ENCODE results near the gene KRT36.

KRT36 gene

DNA sequence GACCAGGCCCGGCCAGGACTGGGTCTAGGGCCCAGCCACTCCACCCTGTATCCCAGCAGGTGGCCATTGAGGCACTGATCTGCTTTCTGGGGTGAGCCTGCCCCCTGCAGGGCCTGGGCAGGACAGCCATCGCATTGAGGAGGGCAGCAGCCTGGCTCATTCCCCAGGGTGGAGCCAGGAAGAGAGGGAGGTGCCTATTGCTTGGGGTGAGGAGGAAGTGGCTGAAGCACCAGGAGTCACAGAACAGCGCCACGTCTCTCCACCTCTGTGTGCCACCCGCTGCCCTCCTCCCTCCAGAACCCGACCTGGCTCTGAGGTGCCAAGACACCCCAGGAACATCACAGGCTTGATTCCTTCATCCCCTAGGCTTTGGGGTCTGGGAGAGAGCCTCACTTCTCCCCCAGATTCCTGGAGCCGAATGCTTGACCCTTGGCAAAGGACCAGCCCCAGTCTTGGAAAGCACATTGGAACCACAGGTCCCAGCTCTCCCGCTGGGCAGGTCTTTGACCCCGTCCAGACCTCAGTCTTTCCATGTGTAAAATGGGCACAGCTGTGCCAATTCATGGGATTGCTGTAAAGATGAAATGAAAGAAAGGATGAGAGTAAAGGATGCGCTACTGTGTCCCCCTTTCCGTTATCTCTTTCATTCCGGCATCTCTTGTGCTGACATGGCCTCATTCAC is 7.2 kb upstream of the KRT36 start:
- no peak overlapping the region for H3K27ac ChIP-seq (ENCODE audit: poor library complexity, severe bottlenecking)
- ATAC-seq (ENCODE audit: low read depth) (peak; percentile 80), DNase-seq (ENCODE audit: low spot score) (no peak)
- H3K4me1 ChIP-seq (ENCODE audit: insufficient read depth, poor library complexity, severe bottlenecking), result peaks cover 30% of the 10 kb centered on the region
- H3K36me3 ChIP-seq (ENCODE audit: low read depth), result no peaks in the 10 kb centered on the region
- TF ChIP-seq, protein P1, sequence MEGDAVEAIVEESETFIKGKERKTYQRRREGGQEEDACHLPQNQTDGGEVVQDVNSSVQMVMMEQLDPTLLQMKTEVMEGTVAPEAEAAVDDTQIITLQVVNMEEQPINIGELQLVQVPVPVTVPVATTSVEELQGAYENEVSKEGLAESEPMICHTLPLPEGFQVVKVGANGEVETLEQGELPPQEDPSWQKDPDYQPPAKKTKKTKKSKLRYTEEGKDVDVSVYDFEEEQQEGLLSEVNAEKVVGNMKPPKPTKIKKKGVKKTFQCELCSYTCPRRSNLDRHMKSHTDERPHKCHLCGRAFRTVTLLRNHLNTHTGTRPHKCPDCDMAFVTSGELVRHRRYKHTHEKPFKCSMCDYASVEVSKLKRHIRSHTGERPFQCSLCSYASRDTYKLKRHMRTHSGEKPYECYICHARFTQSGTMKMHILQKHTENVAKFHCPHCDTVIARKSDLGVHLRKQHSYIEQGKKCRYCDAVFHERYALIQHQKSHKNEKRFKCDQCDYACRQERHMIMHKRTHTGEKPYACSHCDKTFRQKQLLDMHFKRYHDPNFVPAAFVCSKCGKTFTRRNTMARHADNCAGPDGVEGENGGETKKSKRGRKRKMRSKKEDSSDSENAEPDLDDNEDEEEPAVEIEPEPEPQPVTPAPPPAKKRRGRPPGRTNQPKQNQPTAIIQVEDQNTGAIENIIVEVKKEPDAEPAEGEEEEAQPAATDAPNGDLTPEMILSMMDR (IDR thresholded peaks at IDR 0.05; ENCODE audit: poor library complexity, severe bottlenecking), result peak; percentile 75
- H3K9me3 ChIP-seq (ENCODE audit: severe bottlenecking), result no peaks in the 10 kb centered on the region
- H3K27me3 ChIP-seq (ENCODE audit: insufficient read depth, poor library complexity, severe bottlenecking), result no peaks in the 10 kb centered on the region
- H3K4me3 ChIP-seq (ENCODE audit: severe bottlenecking), result no peak overlapping the region

DNA sequence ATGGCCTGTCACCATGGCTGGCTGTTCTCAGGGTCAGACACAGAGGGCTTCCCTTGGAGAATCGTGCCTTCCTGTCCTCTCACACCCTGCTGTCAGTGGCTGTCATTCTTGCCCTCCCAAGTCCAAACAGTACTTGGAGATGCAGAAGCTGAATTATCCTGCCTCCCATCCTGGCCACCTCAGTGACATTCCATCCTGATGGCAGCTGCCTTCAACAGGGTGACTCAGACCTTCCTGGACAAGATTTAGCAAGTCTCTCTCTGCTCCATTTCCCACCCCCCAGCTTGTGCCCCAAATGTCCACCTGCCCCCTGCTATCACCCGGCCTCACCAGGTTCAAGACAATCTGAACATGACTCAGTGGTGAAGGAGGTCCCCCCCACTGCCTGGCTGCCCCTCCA is 4.8 kb upstream of the KRT36 start:
- Histone ChIP-seq H3K4me3 (ENCODE audit: severe bottlenecking) (no peak overlapping the region), H3K9me3 (ENCODE audit: severe bottlenecking) (no peaks in the 10 kb centered on the region), H3K27me3 (ENCODE audit: insufficient read depth, poor library complexity, severe bottlenecking) (no peaks in the 10 kb centered on the region), H3K27ac (ENCODE audit: poor library complexity, severe bottlenecking) (no peak overlapping the region), H3K4me1 (ENCODE audit: insufficient read depth, poor library complexity, severe bottlenecking) (peaks cover 18% of the 10 kb centered on the region), H3K36me3 (ENCODE audit: low read depth) (no peaks in the 10 kb centered on the region)
- no peak for ATAC-seq (ENCODE audit: low read depth)
- TF ChIP-seq, protein P1 (IDR thresholded peaks at IDR 0.05; ENCODE audit: poor library complexity, severe bottlenecking), result no peak
- DNase-seq (ENCODE audit: low spot score), result no peak

DNA sequence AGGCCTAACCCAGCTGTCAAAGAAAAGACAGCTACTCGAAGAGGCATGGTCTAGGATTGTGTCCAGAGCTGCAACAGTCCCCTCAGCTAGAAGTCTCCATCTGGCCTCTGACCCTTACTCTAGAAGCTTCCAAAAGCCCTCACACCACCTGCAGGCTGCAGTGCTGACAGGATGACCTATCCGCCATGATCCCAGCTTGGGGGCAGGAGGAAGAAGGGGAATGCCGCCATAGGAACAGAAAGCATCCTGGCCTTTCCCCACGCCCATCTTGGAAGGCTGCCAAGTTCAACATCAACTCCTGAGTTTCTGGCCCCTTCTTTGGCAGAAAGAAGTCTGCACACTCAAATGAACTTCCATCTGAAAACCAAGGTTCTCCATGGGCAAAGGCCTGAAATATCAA is 3.1 kb upstream of the KRT36 start:
- DNase-seq (ENCODE audit: low spot score), result no peak
- Histone ChIP-seq H3K4me3 (ENCODE audit: severe bottlenecking) (no peak overlapping the region), H3K36me3 (ENCODE audit: low read depth) (no peaks in the 10 kb centered on the region), H3K27ac (ENCODE audit: poor library complexity, severe bottlenecking) (no peak overlapping the region), H3K27me3 (ENCODE audit: insufficient read depth, poor library complexity, severe bottlenecking) (no peaks in the 10 kb centered on the region), H3K9me3 (ENCODE audit: severe bottlenecking) (no peaks in the 10 kb centered on the region), H3K4me1 (ENCODE audit: insufficient read depth, poor library complexity, severe bottlenecking) (peaks cover 11% of the 10 kb centered on the region)
- TF ChIP-seq, protein P1 (IDR thresholded peaks at IDR 0.05; ENCODE audit: poor library complexity, severe bottlenecking), result no peak
- no peak for ATAC-seq (ENCODE audit: low read depth)

DNA sequence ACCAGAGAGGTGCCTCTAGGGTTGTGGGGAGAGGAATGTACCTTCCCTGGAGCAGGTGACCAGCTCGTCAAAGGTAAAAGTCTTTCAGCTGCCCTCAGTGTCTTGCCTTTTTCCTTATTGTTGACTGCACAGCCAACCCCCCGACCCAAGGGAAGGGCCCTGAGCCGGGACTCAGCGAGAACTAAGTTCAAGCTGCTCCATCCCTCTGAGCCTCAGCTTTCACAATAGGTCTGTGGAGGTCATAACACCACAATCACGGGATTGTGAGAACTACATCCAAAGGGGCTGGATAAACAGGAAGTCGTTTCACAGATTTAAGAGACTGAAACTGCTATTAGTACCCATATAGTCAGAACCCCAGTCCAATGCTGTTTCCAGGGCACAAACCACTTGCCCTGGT is 2.6 kb upstream of the KRT36 start:
- TF ChIP-seq, protein P1 (IDR thresholded peaks at IDR 0.05; ENCODE audit: poor library complexity, severe bottlenecking), result no peak

DNA sequence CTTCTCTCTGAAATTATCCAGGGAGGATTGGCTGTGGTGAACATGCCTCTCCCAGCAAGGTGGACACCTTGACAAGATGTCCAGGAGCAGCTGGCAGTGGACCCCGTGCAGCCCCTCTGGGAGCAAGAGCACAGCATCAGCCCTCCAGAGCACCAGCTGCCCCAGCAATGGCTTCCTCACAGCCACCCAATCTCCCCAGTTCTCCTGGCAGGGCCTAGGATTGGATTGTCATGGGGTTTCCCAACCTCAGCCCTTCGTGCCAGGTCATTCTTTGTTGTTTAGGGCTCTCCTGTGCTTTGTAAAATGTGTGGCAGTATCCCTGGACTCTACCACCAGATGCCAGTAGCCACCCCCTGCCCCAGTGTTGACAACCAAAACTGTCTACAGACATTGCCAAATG is 1.8 kb upstream of the KRT36 start:
- Histone ChIP-seq H3K4me1 (ENCODE audit: insufficient read depth, poor library complexity, severe bottlenecking) (peaks cover 7% of the 10 kb centered on the region), H3K27me3 (ENCODE audit: insufficient read depth, poor library complexity, severe bottlenecking) (no peaks in the 10 kb centered on the region), H3K36me3 (ENCODE audit: low read depth) (no peaks in the 10 kb centered on the region), H3K9me3 (ENCODE audit: severe bottlenecking) (no peaks in the 10 kb centered on the region), H3K4me3 (ENCODE audit: severe bottlenecking) (no peak overlapping the region), H3K27ac (ENCODE audit: poor library complexity, severe bottlenecking) (no peak overlapping the region)
- TF ChIP-seq, protein P1 (IDR thresholded peaks at IDR 0.05; ENCODE audit: poor library complexity, severe bottlenecking), result no peak
- DNase-seq (ENCODE audit: low spot score) (no peak), ATAC-seq (ENCODE audit: low read depth) (no peak)

More for the DNA sequence above, 2.6 kb upstream of the KRT36 start:
- DNase-seq (ENCODE audit: low spot score) (no peak), ATAC-seq (ENCODE audit: low read depth) (no peak)
- Histone ChIP-seq H3K4me1 (ENCODE audit: insufficient read depth, poor library complexity, severe bottlenecking) (peaks cover 11% of the 10 kb centered on the region), H3K27me3 (ENCODE audit: insufficient read depth, poor library complexity, severe bottlenecking) (no peaks in the 10 kb centered on the region), H3K27ac (ENCODE audit: poor library complexity, severe bottlenecking) (no peak overlapping the region), H3K9me3 (ENCODE audit: severe bottlenecking) (no peaks in the 10 kb centered on the region), H3K4me3 (ENCODE audit: severe bottlenecking) (no peak overlapping the region), H3K36me3 (ENCODE audit: low read depth) (no peaks in the 10 kb centered on the region)
